Chondrocyte (in vitro differentiated cells): Measurements from ENCODE around the gene TRPM2. TPM values are rescaled to one million over a fixed set of nuclear protein-coding genes. Genes with fewer than 3 reads are reported as not detected.
"Not testable (repeated sequence)": the region's sequence is repeated elsewhere in the genome, so short reads cannot be mapped to it uniquely, and the experiment has no call there.

ENCODE experiments used
- DNase-seq: peaks from one replicate; pipeline ENCODE4 v3.0.0; 2021; ENCODE audit warnings: mixed read lengths, low spot score
- H3K27ac Mint-ChIP-seq: one replicate; pipeline ENCODE4 v1.8.0; 2021; ENCODE audit warnings: mild to moderate bottlenecking, moderate library complexity, mixed read lengths; ENCODE audit not compliant: unreplicated experiment
- H3K27me3 Mint-ChIP-seq: 2 replicates; pipeline ENCODE4 v1.8.0; 2021; ENCODE audit warnings: low read depth, mixed read lengths
- H3K36me3 Mint-ChIP-seq: 2 replicates; pipeline ENCODE4 v1.8.0; 2021; ENCODE audit warnings: low read depth, mixed read lengths
- H3K4me1 Mint-ChIP-seq: 2 replicates; pipeline ENCODE4 v1.8.0; 2021; ENCODE audit warnings: low read depth, mild to moderate bottlenecking, mixed read lengths
- H3K4me3 Mint-ChIP-seq: one replicate; pipeline ENCODE4 v1.8.0; 2021; ENCODE audit warnings: mild to moderate bottlenecking, moderate library complexity, mixed read lengths; ENCODE audit not compliant: unreplicated experiment
- H3K9me3 Mint-ChIP-seq: 2 replicates; pipeline ENCODE4 v1.8.0; 2021; ENCODE audit warnings: low read depth, mixed read lengths
- total RNA-seq: library from RNA; stranded (reverse); gene quantifications from 3 replicates; pipeline ENCODE4 v1.2.1, GENCODE V29; 2021
- TF ChIP-seq, protein P1 (sequence below): fragments of 200-600 bp; sonication (generic); IDR thresholded peaks from 2 replicates; pipeline ENCODE4 v1.5.0; 2021; ENCODE audit warnings: antibody characterized with exemption, mild to moderate bottlenecking, moderate library complexity

The TRPM2 gene
- total RNA-seq, 1 donor from 2014 or later, result 0.32 TPM

DNA sequence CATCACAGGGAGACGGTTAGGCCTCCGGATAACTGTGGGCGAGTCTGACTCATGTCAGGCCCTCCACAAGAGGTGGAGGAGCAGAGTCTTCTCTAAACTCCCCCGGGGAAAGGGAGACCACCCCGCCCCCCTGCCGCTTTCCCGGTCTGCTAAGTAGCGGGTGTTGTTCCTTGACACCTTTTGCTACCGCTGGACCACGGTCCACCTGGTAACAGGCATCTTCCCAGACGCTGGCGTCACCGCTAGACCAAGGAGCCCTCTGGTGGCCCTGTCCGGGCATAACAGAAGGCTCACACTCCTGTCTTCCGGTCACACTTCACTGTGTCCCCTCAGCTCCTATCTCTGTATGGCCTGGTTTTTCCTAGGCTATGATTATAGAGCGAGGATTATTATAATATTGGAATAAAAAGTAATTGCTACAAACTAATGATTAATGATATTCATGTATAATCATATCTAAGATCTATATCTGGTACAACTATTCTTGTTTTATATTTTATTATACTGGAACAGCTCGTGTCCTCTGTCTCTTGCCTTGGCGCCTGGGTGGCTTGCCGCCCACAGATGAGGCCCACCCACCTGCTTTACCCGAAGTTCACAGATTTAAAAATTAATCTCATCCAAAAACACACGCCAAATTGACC is 126.3 kb downstream of the TRPM2 start:
- not testable (repeated sequence) for H3K27ac Mint-ChIP-seq, DNase-seq

DNA sequence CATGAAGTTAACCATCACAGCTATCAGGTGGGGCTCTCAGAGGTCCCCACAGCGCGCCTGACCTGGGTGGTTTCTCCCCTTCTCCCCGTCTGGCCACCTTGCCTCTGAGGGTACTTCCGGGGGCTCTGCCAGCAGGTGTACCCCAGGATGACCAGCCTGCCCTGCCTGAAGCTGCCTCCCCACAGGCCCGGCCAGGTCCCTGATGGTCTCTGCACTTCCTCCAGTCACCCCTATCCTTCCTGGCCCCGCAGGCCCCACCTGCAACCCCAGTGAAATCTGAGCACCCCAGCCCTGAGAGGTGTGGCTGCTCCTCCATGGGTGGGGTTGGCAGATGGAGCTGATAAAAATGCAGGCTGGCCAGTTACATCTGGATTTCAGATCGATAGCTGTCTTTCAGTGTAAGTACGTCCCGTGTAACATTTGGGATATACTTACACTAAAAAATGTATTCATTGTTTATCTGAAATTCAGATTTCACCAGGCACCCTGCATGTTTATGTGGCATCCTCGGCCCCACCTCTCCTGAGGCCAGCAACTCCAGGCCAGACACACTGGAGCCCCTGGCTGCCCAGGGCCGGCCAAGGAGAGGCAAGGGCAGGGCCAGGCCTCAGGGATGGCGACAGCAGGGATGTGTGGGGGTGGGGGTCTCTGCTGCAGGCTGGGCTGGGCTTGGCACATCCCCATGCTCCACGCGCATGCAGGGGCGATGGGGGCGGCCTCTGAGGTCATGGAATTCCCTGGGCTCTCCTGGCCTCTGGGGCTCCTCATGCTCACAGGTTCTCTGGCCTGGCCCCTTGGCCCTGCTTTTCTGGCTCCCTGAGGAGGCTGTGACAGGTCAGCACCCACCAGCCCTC is 127.0 kb downstream of the TRPM2 start:
- Mint-ChIP-seq H3K27ac (no peak overlapping the region), H3K4me1 (peaks cover 2% of the 10 kb centered on the region), H3K4me3 (no peak overlapping the region), H3K27me3 (peaks cover 9% of the 10 kb centered on the region), H3K9me3 (no peaks in the 10 kb centered on the region), H3K36me3 (peaks cover 1% of the 10 kb centered on the region)
- DNase-seq, result no peak
- TF ChIP-seq, protein P1, sequence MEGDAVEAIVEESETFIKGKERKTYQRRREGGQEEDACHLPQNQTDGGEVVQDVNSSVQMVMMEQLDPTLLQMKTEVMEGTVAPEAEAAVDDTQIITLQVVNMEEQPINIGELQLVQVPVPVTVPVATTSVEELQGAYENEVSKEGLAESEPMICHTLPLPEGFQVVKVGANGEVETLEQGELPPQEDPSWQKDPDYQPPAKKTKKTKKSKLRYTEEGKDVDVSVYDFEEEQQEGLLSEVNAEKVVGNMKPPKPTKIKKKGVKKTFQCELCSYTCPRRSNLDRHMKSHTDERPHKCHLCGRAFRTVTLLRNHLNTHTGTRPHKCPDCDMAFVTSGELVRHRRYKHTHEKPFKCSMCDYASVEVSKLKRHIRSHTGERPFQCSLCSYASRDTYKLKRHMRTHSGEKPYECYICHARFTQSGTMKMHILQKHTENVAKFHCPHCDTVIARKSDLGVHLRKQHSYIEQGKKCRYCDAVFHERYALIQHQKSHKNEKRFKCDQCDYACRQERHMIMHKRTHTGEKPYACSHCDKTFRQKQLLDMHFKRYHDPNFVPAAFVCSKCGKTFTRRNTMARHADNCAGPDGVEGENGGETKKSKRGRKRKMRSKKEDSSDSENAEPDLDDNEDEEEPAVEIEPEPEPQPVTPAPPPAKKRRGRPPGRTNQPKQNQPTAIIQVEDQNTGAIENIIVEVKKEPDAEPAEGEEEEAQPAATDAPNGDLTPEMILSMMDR, result no peak

More for the DNA sequence above, 126.3 kb downstream of the TRPM2 start:
- not testable (repeated sequence) for H3K36me3 Mint-ChIP-seq, H3K4me1 Mint-ChIP-seq, H3K27me3 Mint-ChIP-seq, H3K4me3 Mint-ChIP-seq, H3K9me3 Mint-ChIP-seq
- TF ChIP-seq, protein P1, result peak; percentile 85

DNA sequence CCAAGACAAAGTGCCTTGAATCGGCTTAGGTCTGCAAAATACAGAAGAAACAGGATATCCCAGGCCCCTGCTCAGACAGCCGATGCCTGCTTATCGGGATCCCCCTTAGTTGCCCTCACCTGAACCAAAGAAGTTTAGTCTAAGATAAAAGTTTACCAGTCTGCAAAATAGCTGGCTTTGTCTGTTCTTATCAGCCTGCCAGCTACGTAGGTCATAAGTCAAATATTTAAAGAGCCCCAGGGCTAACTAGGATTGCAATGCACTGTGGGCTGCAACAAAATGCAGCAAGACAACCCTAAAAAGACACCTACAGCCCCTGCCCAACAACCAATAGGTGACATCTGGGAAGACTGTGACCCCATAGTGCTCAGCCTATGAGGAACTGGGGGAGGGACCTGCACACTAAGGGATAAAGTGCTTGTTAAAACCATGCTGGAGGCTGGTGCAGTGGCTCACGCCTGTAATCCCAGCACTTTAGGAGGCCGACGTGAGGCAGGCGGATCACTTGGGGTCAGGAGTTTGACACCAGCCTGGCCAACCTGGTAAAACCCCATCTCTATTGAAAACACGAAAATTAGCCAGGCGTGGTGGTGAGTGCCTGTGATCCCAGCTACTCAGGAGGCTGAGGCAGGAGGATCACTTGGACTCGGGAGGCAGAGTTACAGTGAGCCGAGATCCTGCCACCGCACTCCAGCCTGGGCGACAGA is 129.3 kb downstream of the TRPM2 start:
- DNase-seq, result no peak
- Mint-ChIP-seq H3K4me1 (peaks cover 2% of the 10 kb centered on the region), H3K27ac (no peak overlapping the region), H3K36me3 (peaks cover 1% of the 10 kb centered on the region), H3K27me3 (peaks cover 9% of the 10 kb centered on the region), H3K4me3 (no peak overlapping the region), H3K9me3 (no peaks in the 10 kb centered on the region)
- TF ChIP-seq, protein P1, result no peak

DNA sequence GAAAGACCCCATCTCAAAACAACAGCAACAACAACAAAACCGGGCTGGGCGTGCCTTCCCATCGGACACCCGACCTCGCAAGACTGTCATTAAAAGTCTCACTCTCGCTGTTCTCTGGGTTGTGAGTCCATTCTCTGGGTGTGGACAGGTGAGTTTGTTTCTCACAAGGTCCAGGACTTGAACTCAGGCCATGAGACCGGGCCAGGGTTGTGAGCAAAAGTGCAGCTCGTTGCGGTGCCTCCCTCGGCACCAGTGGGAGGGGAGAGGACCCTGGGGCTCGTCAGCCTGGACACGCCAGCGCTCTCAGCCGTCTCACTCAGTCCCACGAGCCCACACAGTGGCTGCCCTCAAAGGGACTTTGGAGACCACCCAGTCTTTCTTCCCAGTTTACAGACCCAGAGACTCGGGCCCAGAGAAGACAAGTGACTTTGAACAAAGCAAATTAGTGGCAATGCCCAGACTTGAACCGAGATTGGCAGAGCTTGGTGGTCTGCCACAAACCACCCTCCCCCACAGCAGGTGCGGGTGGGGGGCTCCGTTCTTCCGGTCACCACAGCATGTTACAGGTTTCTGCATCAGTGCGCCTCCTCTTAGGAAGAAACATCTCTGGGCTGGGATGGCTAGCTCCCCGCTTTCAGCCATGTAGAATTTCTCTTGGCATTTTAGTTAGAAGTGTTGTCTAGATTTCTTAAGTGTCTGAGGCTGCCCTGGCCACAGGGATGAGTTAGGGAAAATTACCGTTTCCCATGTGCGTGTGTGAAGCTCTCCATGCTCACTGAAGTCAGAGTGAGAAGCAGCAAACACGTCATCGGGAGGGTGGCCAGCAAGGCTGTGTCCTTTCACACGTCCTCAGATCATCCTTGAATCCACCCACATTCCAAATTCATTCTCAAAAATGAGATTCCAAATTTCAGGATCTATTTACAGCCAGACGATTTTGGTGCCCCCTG is 130.1 kb downstream of the TRPM2 start:
- TF ChIP-seq, protein P1, result no peak
- no peaks in the 10 kb centered on the region for H3K9me3 Mint-ChIP-seq
- no peak for DNase-seq
- H3K4me1 Mint-ChIP-seq, result peaks cover 2% of the 10 kb centered on the region
- H3K4me3 Mint-ChIP-seq, result no peak overlapping the region
- H3K27ac Mint-ChIP-seq, result no peak overlapping the region
- peaks cover 9% of the 10 kb centered on the region for H3K27me3 Mint-ChIP-seq
- no peaks in the 10 kb centered on the region for H3K36me3 Mint-ChIP-seq
